NCI-H2227 (cell line): ENCODE data around the gene C16orf92.
A peak's percentile ranks its signal among the peaks of the same experiment; 100 is the strongest.
"Not testable (repeated sequence)": the region's sequence is repeated elsewhere in the genome, so short reads cannot be mapped to it uniquely, and the experiment has no call there.

Experiments
- DNase-seq: peaks from one replicate; lab custom pipeline; 2025; ENCODE audit not compliant: unreplicated experiment; lab: John Stamatoyannopoulos, UW

The C16orf92 gene

DNA sequence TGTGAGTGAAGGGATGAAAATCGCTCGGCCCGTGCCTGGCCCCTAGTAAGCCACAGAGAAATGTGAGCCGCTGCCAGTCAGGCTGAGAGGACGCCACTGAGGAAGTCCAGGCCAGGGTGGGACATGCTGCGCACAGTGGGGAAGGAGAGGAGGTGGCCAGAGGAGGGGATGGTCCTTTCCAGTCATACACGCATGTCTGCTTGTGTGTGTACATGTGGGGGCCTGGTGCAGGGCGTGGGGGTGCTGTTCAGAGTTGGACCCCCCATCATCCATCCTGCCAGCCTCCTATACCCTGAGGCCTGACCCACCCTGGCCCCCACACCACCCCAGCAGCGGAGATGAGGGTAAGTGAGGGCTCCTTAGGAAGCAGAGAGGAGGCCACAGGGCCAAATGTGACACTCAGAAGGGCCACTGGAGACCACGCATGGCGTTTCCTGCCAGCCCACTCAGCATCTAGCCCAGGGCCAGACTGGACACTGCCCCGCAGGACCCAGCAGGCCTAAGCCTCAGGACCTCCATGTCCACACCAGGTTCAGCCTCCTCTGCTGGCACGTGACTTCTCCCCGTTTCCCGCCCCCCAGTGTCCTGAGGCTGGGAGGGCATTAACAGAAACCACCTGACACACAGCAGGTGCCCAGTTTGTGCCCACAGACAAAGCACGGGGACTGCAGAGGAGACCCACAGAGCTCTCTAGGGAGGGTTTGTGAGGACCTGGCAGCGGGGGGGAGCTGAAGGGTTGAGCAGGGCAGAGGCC is 19.2 kb upstream of the C16orf92 start:
- peak; percentile 49 for DNase-seq

DNA sequence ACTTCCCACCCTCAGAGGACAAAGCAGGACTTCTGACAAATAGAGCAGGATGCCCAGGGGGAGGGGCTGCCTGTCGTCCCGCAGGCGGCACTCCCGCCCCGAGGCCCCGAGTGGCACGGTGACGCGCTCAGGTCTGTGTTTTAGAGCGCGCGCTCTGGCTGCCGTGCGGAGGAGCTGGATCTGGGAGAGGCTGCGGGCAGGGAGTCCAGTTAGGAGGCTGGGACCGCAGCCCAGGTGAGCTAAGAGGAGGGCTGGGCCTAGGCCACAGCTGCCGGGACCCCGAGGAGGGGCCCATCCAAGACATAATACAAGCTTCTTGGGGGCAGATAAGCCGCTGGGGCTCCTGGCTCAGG is 18.6 kb upstream of the C16orf92 start:
- DNase-seq: peak; percentile 59

DNA sequence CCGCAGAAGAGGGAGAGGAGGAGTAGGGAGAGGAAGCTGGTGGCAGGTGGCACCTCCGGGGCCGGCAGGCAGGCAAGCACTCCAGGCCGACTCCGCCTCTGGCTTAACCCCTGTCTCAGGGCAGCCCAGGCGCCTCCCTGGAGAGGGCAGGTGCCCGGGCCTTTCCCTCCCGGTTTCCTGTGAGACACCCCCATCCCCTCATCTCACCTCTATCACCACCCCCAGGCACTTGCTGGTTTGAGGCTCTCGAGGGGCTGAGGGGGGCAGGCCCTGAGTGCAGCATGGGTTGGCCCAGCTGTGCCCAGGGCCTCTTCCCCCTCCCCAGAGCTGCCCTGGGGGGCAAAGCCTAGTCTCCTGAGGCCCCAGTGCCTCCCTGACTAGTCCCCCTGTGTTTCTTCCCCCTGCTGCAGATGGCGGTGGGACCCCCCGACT is 18.2 kb upstream of the C16orf92 start:
- peak; percentile 59 for DNase-seq

DNA sequence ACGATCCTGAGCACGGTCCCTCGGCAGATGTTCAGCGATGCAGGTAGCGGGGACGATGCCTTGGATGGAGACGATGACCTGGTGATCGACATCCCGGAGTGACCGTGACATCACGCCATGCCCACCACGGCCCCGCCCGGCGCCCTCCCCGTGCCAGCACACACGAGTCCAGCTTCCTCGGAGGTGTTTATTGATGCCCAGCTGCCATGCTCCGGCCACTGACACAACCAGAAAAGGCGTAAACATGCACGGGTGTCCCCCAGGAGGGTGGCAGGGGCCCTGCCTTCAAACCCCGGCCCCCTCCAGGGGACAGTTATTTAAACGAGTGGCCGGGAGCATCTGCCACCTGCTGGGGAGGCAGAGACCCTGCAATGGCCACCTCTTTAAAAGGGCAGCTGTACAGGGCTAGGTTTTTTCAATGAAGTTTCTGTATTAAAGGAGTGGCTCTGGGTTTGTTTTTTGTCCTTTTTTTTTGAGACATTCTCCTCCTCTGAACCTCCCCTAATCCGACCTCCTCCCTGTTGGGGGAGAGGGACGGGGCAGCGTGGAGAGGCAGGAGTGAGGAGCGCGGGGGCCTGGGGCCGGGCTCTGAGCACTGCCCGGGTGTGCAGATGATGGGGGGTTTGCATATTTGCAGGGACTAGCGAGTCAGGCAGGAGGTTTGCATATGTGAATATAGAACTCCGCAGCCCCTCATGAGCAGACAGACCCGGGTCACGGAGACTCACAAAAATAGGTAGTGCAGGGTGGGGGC is 17.5 kb upstream of the C16orf92 start:
- peak; percentile 69 for DNase-seq

DNA sequence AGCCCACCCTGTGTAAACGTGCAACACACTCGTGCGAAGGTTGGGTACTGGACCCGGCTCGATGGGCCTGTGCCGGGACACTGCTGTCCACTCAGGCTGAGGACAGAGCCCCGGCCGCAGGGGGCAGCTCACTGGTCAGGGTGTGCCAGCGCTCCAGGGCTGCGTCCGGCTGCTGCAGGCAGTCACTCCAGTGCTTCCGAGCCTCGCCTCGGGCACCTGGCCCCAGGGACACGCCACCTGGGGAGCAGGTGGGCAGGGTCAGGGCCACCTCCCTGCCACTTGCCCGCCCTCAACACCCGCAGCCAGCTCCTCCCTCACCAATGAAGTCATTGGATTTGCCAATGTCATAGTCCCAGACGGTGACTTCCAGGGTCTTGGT is 16.9 kb upstream of the C16orf92 start:
- no peak for DNase-seq

DNA sequence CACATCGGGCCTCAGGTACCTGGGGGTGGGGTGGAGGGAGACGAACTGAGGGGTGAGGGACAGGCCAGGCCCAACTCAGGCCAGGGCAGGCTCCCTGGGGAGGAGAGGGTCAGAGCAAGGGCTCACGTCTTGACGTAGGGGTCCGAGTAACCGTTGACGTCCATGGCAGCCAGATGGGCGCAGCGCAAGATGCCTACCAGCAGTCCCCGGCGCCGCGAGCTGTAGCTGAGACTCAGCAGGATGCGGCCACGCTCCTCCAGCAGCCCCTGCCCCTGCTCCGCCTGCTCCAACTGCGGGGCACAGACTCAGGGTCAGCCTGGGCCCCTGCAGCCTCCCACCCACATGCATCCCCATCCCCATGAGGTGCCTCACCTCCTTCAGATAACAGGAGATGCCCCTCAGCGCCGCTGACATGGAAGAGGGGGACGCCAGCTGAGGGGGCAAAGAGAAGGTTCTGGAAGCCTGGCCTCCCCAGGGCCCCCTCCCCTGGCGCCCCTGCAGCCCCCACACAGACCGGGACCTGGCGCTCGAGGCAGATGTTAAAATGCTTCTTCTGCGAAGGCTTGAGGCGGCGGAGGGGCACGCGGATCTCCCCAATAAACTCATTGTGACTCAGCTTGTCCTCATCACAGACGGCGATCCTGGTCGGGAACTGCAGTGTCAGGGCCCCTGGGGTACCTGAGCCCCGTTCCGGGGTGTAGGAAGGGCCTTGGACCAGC is 16.2 kb upstream of the C16orf92 start:
- no peak for DNase-seq

DNA sequence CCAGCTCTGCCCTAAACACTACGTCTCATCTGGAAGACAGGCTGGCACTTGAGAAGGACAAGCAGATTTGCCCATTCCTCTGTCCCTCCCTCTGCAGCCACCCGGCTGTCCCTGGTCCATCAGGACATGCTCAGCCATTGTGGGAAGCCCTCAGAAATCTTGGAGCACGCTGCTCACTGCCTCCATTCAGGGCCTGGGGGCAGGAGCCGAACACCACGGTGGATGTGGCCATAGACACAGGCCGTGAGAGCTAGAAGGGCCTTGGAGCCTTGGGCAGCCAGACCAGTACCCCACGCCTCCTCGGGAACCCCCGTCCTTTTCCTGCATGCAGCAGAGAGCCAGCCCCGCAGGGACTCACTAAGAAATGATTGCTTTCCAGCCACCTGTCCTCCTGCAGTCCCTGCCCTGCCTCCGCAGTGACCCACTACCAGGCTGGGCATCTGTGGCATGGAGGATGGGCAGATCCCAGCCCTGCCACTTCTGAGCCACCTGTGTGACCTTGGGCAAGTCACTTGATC is 15.6 kb upstream of the C16orf92 start:
- DNase-seq: no peak

DNA sequence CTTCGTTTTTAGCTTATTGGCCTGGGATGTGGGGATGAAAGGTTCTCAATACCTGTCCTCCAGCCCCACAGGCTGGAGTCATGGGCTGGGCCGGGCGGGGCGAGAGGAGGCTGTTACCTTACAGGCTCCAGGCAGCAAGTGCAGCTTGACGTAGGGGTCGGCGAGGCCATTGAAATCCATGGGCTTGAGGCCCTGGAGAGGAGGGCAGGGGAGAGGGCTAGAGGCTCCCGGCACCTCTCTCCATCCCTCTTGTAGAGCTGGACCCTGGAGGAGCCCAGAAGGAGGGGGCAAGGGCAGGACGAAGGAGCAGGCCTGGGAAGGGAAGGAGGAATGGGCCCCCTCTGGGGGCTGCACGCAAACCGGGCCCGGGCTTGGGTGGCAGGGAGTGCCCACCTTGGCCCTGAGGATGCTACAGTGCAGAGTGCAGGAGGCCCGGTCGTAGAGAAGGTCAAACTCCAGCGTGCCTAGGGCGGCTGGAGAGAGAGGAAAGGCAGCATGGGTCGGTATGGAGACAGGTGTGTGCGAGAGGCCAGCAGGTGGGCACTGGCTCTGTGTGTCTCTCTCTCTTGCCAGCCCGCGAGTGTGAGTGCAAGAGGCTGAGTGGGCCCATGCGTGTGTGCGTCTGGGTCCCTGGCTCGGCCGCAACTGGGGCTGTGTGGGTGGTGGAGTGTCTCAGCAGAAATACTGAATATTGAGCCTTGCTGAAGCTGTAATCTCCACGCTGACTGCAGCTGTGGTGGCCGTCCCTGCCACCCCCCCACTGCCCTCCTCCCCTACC is 13.7 kb upstream of the C16orf92 start:
- no peak for DNase-seq

DNA sequence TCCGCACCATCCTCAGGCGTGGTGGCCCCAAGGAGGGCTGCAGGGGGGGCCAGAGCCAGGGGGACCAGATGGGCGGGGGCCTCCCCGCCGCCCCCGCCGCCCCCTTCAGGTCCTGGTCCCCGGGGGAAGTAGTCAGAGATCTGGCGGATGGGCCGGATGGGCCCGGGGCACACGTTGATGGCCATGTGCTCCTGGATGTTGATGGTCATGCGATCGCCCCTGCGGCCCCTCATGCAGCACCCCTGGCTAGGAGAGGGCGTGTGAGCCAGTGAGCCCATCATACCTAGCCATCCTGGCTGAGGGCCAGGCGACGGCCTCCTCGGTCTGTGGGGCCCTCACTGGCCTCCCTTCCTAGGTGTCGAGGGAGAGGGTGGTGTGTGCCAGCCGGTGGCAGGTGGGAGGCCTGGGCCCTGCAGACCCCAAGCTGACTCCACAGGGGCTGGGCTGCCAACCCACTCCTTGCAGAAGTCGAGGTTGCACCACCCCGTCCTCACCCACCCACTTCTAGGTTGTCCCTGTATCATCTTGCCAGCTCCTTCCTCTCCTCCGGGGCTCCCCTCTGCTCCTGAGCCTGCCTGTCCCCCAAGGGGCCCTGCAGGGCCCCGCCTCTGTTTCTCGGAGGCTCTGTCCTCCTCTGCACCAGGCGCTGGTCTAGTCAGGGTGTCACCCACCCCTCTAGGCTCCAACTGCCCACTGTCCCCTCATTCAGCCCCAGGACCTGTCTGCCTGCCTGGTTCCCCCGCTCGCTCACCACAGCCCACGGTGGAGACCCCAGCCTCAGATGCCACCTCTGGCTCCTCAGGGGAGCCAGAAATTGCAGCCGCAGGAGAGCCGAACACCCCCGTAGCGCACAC is 12.8 kb upstream of the C16orf92 start:
- no peak for DNase-seq

DNA sequence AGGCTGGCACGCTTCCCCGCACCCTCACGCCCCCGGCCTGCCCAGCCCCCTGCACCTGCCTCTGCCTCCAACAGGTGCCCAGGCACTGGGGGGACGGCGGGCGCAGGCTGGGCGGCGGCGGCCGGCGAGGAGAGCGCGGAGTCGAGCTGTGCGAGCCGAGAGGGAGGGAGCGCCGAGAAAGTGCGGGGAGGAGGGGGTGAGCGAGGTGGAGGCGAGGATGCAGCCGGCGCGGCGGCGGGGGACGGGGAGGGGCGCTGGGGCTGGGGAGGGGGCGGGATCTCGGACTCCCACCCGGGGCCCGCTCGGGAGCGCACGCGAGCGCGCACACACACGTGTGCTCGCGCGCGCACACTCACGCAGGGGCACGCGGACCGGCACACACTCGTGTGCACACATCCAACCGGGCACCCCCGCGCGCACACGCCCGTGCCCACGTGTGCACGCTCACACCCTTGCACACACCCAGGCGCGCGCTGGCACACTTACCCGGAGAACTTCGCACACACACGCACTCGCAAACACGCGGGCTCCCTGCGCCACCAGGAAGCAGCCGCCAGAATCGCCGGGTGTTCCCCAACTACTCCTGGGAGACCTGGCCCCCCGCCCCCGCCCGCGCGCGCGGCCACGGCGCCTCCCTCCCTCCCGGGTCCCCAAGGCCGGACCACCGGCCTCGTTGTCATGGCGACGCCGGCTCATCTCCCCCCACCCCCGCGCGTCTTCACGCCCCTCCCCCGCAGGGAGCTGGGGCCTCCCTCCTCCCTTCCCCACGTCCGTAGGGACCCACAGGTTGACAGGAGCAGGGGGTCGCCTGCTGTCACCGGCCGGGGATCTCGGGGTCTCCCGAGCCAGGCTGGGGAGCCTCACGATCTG is 11.9 kb upstream of the C16orf92 start, which contains the start of gene DOC2A:
Gene DOC2A (minus strand): TSS at position 184 of the 870 bp plus-strand sequence. CDS start 805 bp downstream, outside the sequence.
- DNase-seq: peak; percentile 86

DNA sequence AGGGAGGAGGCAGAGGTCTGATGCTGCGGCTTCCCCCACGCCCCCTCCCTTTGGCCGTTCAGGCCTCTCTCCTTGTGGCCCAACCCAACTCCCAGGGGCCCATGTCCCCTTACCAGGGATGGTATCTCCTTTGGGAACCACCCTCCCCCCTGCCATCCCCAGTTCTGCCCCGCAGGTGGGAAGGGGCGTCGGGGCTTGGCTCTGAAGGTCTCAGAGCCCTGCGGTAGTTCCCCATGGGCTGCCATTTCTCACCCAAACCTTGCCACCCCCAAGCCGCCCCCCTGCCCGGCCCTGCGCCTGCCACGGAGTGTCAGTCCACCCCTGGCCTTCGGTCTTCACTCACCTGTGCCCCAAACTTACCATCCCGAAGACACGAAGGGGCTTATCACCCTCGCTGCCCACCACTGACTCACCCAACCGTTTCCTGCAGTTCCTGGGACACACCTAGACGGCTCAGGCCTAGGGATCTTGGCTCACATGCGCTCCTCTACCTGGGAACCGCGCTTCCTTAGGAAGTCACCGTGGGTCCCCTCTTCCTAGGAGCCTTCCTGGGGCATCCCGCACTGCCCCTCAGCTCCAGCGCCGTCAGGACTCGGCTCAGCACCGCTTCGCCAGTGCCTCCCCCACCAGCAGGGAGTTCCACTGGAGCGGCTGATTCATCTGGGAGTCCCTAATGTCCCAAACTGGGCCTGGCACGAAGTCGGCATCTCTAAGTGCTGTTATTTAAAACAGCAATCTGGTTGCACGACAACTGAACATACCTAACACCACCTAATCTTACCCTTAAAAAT is 11.1 kb upstream of the C16orf92 start:
- no peak for DNase-seq

DNA sequence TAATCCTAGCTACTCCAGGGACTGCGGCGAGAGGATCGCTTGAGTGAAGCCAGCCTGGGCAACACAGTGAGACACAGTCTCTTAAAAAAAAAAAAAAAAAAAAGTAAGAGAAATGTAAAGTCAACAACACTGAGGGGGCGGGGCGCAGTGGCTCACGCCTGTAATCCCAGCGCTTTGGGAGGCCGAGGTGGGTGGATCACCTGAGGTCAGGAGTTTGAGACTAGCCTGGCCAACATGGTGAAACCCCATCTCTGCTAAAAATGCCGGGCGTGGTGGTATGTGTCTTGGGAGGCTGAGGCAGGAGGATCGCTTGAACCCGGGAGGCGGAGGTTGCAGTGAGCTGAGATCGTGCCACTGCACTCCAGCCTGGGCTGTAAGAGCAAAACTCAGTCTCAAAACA is 10.4 kb upstream of the C16orf92 start:
- DNase-seq: not testable (repeated sequence)

DNA sequence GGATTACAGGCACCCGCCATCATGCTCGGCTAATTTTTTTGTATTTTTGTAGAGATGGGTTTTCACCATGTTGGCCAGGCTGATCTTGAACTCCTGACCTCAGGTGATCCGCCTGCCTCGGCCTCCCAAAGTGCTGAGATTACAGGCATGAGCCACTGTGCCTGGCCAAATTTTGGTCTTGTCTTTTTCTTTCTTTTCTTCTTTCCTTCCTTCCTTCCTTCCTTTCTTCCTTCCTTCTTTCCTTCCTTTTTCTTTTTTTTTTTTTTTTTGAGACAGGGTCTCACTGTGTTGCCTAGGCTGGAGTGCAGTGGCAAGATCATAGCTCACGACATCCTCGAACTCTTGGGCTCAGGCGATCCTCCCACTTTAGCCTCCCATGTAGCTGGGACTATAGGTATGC is 7.5 kb upstream of the C16orf92 start:
- not testable (repeated sequence) for DNase-seq

DNA sequence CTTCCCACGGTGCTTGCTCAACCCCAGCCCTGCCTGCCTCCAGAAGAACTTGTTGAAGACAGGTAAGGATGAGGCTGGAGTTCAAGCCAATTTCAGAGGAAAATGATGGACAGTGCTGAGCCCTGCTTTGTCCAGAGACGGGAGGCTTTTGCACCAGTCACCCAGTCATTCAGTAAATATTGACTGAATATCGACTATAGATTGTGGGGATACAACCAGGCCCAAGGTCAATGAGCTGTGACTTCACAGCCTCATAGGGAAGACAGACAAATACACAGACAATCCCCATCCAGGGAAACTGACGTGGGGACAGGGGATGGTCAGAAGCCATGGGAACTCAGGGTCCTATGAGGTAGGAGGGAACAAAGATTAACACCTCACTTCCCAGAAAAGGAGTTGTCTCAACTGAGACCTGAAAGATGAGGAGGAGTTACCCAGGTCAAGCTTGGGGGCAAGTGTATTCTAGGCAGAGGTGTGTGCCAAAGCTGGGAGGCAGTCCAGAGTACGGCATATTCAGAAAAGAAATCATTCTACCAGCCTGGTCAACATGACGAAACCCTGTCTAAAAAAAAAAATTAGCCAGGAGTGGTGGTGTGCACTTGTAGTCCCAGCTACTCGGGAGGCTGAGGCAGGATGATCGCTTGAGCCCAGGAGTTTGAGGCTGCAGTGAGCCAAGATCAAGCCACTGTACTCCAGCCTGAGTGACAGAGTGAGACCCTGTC is 6.3 kb upstream of the C16orf92 start:
- DNase-seq: no peak

DNA sequence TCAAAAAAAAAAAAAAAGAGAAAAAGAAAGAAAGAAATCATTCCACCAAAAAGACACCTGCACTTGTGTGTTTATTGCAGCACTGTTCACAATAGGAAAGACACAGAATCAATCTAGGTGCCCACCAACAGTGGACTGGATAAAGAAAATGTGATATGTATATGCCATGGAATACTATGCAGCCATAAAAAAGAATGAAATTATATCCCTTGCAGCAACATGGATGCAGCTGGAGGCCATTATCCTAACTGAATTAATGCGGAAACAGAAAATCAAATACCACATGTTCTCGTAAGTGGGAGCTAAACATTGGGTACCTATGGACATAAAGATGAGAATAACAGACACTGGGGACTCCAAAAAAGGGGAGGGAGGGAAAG is 5.7 kb upstream of the C16orf92 start:
- no peak for DNase-seq

DNA sequence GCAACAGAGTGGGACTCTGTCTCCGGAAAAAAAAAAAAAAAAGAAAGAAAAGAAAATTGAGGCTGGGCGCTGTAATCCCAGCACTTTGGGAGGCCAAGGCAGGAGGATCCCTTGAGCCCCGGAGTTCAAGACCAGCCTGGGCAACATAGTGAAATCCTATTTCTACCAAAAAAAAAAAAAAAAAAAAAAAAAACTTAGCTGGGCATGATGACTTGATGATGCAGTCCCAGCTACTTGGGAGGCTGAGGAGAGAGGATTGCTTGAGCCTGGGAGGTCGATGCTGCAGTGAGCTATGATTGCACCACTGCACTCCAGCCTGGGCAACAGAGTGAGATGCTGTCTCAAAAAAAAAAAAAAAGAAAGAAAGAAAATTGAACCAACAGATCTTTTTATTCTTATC is 5.1 kb upstream of the C16orf92 start:
- not testable (repeated sequence) for DNase-seq

DNA sequence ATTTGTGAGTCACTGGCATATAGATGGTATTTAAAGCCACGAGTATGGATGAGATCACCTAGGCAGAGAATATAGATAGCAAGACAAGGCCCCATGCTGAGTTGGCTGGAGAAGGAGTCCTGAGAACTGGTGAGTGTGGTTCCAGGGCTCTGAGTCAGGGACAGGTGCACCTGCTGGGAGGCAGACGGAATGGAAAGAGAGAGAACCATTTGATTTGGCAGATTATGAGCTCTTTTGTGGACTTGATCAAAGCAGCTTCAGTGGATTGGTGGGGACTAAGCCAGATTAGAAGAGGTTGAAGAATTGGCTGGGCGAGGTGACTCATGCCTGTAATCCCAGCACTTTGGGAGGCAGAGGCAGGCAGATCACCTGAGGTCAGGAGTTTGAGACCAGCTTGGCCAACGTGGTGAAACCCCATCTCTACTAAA is 4.3 kb upstream of the C16orf92 start:
- no peak for DNase-seq
